Right renal pelvis (tissue), 4 donors: ENCODE data around the gene ASB18. TPM values are rescaled to one million over a fixed set of nuclear protein-coding genes. Genes with fewer than 3 reads are reported as not detected.
"Not testable (repeated sequence)": the region's sequence is repeated elsewhere in the genome, so short reads cannot be mapped to it uniquely, and the experiment has no call there.

Source experiments
- DNase-seq, 4 donors: peaks; one replicate each; pipeline ENCODE4 v3.0.0-alpha.2; 2013; ENCODE audit warnings: low read depth in 4 of 4, low spot score in 3 of 4, missing footprints in 1 of 4
- polyA plus RNA-seq, 4 donors: library from polyadenylated mRNA; unstranded; fragments of 120-200 nt; gene quantifications; one replicate each; pipeline ENCODE4 v1.2.1, GENCODE V29; 2013; ENCODE audit not compliant: insufficient read length in 4 of 4

The ASB18 gene
- polyA plus RNA-seq, 4 donors, result 0.06 TPM; not detected in 3

- no peak for DNase-seq
Observed at GRCh38 chr2:236287656-236288055, 23.4 kb upstream of the ASB18 start.

- DNase-seq, result no peak
Observed at GRCh38 chr2:236286873-236287545, 22.8 kb upstream of the ASB18 start.

- DNase-seq, result no peak
Observed at GRCh38 chr2:236284208-236284607, 20.0 kb upstream of the ASB18 start.

GRCh38 chr2:236282406-236282805 is 18.2 kb upstream of the ASB18 start:
- DNase-seq, result no peak

- DNase-seq, result no peak
Observed at GRCh38 chr2:236281423-236281822, 17.2 kb upstream of the ASB18 start.

GRCh38 chr2:236273126-236273525 is 8.9 kb upstream of the ASB18 start:
- no peak for DNase-seq

GRCh38 chr2:236271851-236272250 is 7.6 kb upstream of the ASB18 start:
- no peak for DNase-seq

- not testable (repeated sequence) for DNase-seq
Observed at GRCh38 chr2:236269876-236270275, 5.7 kb upstream of the ASB18 start.

GRCh38 chr2:236265675-236266074 is 1.5 kb upstream of the ASB18 start:
- no peak for DNase-seq

- DNase-seq, result no peak
Observed at GRCh38 chr2:236262238-236262637, 2.0 kb downstream of the ASB18 start.

- no peak for DNase-seq
Observed at GRCh38 chr2:236261452-236261851, 2.8 kb downstream of the ASB18 start.

GRCh38 chr2:236259371-236259770 is 4.8 kb downstream of the ASB18 start:
- DNase-seq, result no peak

GRCh38 chr2:236257575-236257974 is 6.6 kb downstream of the ASB18 start:
- DNase-seq, result no peak

- no peak for DNase-seq
Observed at GRCh38 chr2:236257136-236257535, 7.1 kb downstream of the ASB18 start.

GRCh38 chr2:236256366-236256985 is 7.7 kb downstream of the ASB18 start:
- DNase-seq, result no peak

GRCh38 chr2:236254674-236255073 is 9.5 kb downstream of the ASB18 start:
- no peak for DNase-seq

GRCh38 chr2:236254001-236254400 is 10.2 kb downstream of the ASB18 start:
- no peak for DNase-seq

- DNase-seq, result no peak
Observed at GRCh38 chr2:236252602-236253001, 11.6 kb downstream of the ASB18 start.

GRCh38 chr2:236250909-236251579 is 13.2 kb downstream of the ASB18 start:
- no peak for DNase-seq

- DNase-seq, result no peak
Observed at GRCh38 chr2:236250286-236250685, 13.9 kb downstream of the ASB18 start.

- no peak for DNase-seq
Observed at GRCh38 chr2:236249066-236249465, 15.1 kb downstream of the ASB18 start.

- no peak for DNase-seq
Observed at GRCh38 chr2:236246711-236247246, 17.4 kb downstream of the ASB18 start.
